Peyer's patch (tissue), 4 donors: Measurements from ENCODE around the gene SYNJ1.

Experiments
- CTCF ChIP-seq, 6 experiments: fragments of 450-650 bp in 4 of 6; fragments of 200-600 bp in 2 of 6; sonication (generic) in 1 of 6; IDR thresholded peaks; one replicate each; pipeline ENCODE4 v1.5.1; 2017 to 2019; ENCODE audit warnings: antibody characterized with exemption in 6 of 6, mild to moderate bottlenecking in 3 of 6, moderate library complexity in 1 of 6
- POLR2A ChIP-seq, 2 donors: fragments of 450-650 bp; IDR thresholded peaks; one replicate each; pipeline ENCODE4 v1.5.1; 2017; ENCODE audit warnings: antibody characterized with exemption in 2 of 2, mild to moderate bottlenecking in 2 of 2, moderate library complexity in 2 of 2

- TF ChIP-seq CTCF (IDR thresholded peaks at IDR 0.05), result no peak
- no peak for TF ChIP-seq POLR2A (IDR thresholded peaks at IDR 0.05)
Observed at GRCh38 chr21:32658524-32658923, 69.3 kb downstream of the SYNJ1 start.
